Type B pancreatic cell (in vitro differentiated cells): ENCODE measurements around the gene RPL3. TPM values are rescaled to one million over a fixed set of nuclear protein-coding genes. Genes with fewer than 3 reads are reported as not detected.
"Not testable (repeated sequence)": the region's sequence is repeated elsewhere in the genome, so short reads cannot be mapped to it uniquely, and the experiment has no call there.

Experiments
- DNase-seq: peaks from one replicate; pipeline ENCODE4 v3.0.0; 2021; ENCODE audit warnings: mixed read lengths; ENCODE audit not compliant: unreplicated experiment; ENCODE audit errors: extremely low spot score
- H3K27ac Mint-ChIP-seq: 2 replicates; pipeline ENCODE4 v1.8.0; 2021; ENCODE audit warnings: mild to moderate bottlenecking, mixed read lengths
- H3K27me3 Mint-ChIP-seq: 2 replicates; pipeline ENCODE4 v1.8.0; 2021; ENCODE audit warnings: mixed read lengths
- H3K36me3 Mint-ChIP-seq: 2 replicates; pipeline ENCODE4 v1.8.0; 2021; ENCODE audit warnings: mixed read lengths
- H3K4me1 Mint-ChIP-seq: one replicate; pipeline ENCODE4 v1.8.0; 2021; ENCODE audit warnings: mixed read lengths; ENCODE audit not compliant: unreplicated experiment
- H3K4me3 Mint-ChIP-seq: 2 replicates; pipeline ENCODE4 v1.8.0; 2021; ENCODE audit warnings: mild to moderate bottlenecking, mixed read lengths
- H3K9me3 Mint-ChIP-seq: 2 replicates; pipeline ENCODE4 v1.8.0; 2021; ENCODE audit warnings: mixed read lengths
- total RNA-seq: library from RNA; stranded (reverse); gene quantifications from 2 replicates; pipeline ENCODE4 v1.2.1, GENCODE V29; 2021; ENCODE audit warnings: low replicate concordance
- TF ChIP-seq, protein P1 (sequence below): fragments of 200-600 bp; sonication (generic); conservative IDR thresholded peaks from 2 replicates; pipeline ENCODE4 v1.5.0; 2021; ENCODE audit warnings: antibody characterized with exemption, mild to moderate bottlenecking

Gene RPL3
- total RNA-seq, 1 donor from 2014 or later = 2,431 TPM

DNA sequence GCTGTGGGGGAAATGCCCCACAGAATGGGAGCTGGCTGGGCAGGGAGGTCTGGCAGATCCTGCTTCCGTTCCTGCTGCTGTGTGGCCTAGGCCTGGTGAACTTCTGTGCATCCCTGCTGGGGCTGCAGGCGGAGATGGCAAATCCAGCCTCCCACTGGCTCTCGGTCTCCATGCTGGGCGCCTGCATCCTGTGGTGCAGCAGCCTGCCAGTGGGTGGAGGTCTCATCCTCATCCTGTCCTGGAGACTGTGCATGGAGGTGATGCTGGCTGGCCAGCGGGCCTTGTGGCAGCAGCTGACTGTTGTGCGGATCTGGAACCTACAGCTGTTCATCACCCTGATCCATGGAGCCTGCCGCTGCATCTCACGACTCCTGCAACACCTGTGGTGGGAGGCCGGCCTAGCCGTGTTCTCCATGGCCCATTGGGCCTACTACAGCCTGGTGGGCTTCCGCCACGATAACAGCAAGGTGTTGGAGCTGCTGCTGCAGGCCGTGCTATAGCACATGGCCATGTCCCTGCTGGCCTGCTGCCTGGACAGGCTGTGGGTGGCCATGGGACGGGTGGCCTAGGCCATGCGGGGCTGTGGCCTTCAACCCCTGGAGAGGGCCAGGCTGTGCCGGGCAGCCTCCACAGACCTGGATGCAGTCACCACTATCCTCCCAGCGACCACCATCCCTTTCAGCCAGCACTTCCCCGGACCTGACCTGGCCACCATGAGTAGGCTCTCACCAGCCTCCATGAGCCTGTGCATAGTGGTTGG lies 8.8 kb upstream of the RPL3 start:
- H3K4me1 Mint-ChIP-seq = peaks cover 19% of the 10 kb centered on the region
- no peak overlapping the region for H3K27ac Mint-ChIP-seq
- H3K9me3 Mint-ChIP-seq = no peaks in the 10 kb centered on the region
- DNase-seq = no peak
- H3K27me3 Mint-ChIP-seq = no peaks in the 10 kb centered on the region
- H3K4me3 Mint-ChIP-seq = no peak overlapping the region
- H3K36me3 Mint-ChIP-seq = no peaks in the 10 kb centered on the region
- TF ChIP-seq, protein P1, sequence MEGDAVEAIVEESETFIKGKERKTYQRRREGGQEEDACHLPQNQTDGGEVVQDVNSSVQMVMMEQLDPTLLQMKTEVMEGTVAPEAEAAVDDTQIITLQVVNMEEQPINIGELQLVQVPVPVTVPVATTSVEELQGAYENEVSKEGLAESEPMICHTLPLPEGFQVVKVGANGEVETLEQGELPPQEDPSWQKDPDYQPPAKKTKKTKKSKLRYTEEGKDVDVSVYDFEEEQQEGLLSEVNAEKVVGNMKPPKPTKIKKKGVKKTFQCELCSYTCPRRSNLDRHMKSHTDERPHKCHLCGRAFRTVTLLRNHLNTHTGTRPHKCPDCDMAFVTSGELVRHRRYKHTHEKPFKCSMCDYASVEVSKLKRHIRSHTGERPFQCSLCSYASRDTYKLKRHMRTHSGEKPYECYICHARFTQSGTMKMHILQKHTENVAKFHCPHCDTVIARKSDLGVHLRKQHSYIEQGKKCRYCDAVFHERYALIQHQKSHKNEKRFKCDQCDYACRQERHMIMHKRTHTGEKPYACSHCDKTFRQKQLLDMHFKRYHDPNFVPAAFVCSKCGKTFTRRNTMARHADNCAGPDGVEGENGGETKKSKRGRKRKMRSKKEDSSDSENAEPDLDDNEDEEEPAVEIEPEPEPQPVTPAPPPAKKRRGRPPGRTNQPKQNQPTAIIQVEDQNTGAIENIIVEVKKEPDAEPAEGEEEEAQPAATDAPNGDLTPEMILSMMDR = no peak

DNA sequence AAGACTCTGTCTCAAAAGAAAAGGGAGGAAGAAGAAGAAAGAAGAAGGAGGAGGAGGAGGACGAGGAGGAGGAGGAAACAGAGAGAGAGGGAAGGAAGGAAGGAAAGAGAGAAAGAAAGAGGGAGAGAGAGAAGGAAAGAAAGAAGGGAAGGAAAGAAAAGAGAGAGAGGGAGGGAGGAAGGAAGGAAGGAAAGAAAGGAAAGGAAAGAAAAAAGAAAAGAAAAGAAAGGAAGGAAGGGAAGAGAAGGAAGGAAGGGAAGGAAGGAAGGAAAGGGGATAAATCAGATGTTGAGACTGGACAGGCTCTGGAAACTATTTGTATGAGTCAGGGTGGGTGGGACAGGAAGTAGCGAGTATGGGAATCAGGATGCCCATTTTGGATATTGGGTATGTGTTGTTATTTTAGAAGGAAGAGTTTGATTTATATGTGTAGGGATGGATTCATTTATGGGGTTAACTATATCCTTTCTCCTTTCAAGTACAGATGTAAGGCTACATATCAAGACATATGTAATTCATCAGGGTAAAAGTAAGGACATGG lies 6.0 kb upstream of the RPL3 start:
- Mint-ChIP-seq H3K4me3 (no peak overlapping the region), H3K9me3 (no peaks in the 10 kb centered on the region), H3K4me1 (no peaks in the 10 kb centered on the region), H3K36me3 (no peaks in the 10 kb centered on the region), H3K27me3 (no peaks in the 10 kb centered on the region), H3K27ac (no peak overlapping the region)
- TF ChIP-seq, protein P1 = no peak
- no peak for DNase-seq

DNA sequence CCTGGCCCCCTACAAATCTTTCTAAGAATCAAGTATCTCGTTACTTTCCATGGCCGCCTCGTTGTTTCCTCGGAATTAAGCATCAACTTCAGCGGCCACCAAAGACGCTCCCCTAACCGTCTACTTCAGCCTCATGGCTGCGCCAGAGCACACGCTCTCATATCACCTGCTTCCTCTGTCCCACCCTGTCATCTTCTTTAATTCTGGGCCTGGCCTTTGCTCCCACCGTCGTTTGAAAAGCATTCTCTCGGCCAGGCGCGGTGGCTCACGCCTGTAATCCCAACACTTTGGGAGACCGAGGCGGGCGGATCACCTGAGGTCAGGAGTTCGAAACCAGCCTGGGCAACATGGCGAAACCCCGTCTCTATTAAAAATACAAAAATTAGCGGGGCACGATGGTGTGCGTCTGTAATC lies 1.2 kb upstream of the RPL3 start:
- DNase-seq, H3K9me3 Mint-ChIP-seq, H3K27me3 Mint-ChIP-seq: not testable (repeated sequence)
- Mint-ChIP-seq H3K4me1 (peaks cover 21% of the 10 kb centered on the region), H3K36me3 (peaks cover 37% of the 10 kb centered on the region), H3K4me3 (peak overlapping the region; percentile 88), H3K27ac (peak overlapping the region; percentile 100)

DNA sequence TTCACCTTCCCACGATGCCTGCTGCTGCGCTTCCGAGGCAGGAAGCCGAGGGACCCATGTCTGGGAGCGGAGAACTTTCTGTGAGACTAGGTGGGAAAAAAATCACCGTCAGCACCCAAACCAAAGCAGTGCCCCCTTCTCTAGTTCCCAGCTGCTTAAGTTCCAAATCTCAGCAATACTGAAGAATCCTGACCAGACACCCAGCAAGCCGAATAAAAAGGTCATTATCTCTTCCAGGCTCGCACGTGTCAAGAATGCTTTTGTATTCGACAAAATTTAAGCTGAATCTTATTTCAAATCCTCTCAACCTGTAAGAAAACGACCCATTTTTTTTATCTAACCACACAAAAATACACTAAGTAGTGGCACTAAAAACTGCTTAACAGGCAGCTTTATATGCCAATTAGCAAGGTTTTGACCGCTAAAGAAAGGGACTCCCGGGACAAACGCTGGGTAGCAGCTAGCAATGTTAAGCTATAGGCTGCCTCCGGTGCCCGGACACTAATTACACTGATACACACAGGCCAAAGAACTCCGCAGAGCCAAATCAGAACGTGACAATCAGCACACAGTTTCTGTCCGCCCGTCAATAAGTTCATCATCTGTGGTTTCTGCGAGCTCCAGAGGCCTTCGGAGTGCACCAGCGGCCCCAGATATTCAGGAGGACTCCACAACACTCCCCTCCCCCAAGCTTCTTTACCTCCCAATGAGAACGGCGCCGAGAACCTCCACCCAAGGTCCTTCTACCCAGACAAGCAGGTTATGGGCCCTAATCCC lies 728 bp downstream of the RPL3 start:
- peaks cover 21% of the 10 kb centered on the region for H3K4me1 Mint-ChIP-seq
- H3K9me3 Mint-ChIP-seq = no peaks in the 10 kb centered on the region
- H3K36me3 Mint-ChIP-seq = peaks cover 41% of the 10 kb centered on the region
- H3K27me3 Mint-ChIP-seq = peaks cover 4% of the 10 kb centered on the region
- H3K4me3 Mint-ChIP-seq = peak overlapping the region; percentile 100
- DNase-seq = no peak
- H3K27ac Mint-ChIP-seq = peak overlapping the region; percentile 100
- TF ChIP-seq, protein P1 = no peak

DNA sequence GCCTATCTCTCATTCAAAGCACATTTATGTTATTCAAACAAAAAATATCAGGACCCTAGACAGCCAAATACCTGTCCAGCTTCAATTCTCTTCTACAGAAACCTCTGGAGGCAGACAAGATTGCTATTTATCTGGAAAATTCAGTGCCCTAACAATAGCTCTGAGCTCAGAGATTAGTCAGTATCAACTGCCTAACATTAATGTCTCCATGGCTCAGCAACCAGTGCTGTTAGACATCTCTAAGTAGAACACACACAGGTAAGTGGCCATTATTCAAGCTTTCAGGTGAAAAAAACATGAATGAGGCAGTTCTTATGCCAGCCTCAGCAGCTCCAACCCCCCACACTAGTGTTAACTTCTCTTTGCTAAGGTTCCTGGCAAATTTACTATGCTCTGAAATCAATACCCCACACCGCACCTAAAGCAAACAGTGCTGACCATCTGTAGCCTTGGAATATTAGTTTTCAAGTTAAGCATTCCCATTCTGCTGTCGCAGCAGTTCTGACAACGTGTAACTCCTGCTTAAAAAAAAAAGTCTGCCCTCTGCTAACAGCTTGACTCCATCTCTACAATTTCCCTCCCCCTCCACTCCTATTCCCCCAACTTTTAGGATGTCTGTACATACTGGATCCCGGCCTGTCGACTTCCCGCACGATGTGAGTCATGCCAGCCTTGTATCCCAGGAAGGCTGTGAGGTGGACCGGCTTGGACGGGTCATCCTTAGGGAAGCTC lies 1.5 kb downstream of the RPL3 start:
- TF ChIP-seq, protein P1 = no peak
- peak overlapping the region; percentile 100 for H3K4me3 Mint-ChIP-seq
- peak overlapping the region; percentile 100 for H3K27ac Mint-ChIP-seq
- no peaks in the 10 kb centered on the region for H3K9me3 Mint-ChIP-seq
- H3K36me3 Mint-ChIP-seq = peaks cover 48% of the 10 kb centered on the region
- DNase-seq = no peak
- peaks cover 4% of the 10 kb centered on the region for H3K27me3 Mint-ChIP-seq
- peaks cover 26% of the 10 kb centered on the region for H3K4me1 Mint-ChIP-seq
